Cardiac fibroblast (primary cell): Measurements from ENCODE around the gene SLC16A8.

Experiments
- DNase-seq, 2 donors: peaks; one replicate each; pipeline versions ENCODE4 v3.0.0 to v3.0.0-alpha.2; 2010; ENCODE audit warnings: low read depth in 2 of 2
- H3K4me3 ChIP-seq, 2 donors: replicated peaks in 1 of 2; 1 replicate in 1 of 2; 2 replicates in 1 of 2; pipeline ENCODE4 v1.5.1; 2011; ENCODE audit warnings: low read depth in 2 of 2, low read length in 2 of 2, mild to moderate bottlenecking in 2 of 2, moderate library complexity in 1 of 2
- TF ChIP-seq, protein P1 (sequence below): IDR thresholded peaks from one replicate; pipeline ENCODE4 v1.5.1; 2011; ENCODE audit warnings: low read depth, mild to moderate bottlenecking, low read length, inconsistent platforms

The SLC16A8 gene

DNA sequence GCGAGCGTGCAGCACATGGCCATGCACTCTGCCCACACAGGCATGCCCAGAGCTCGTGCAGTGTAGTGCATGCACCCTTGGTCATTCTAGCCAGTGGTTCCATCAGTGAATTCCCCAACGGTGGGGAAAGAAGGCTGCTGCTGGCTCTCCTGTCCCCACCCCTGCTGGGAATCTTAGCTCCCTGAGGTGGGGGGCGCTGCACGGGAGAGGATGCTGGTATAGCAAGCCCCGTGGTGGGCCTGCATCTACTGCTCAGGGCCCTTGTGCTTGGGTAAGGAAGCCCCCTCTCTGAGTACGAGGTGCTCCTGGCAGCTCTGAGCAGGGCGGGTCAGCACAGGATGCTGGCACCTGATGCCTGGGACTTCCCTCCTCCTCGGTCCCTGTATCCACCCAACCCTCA, 45.0 kb upstream of the SLC16A8 start:
- TF ChIP-seq, protein P1, sequence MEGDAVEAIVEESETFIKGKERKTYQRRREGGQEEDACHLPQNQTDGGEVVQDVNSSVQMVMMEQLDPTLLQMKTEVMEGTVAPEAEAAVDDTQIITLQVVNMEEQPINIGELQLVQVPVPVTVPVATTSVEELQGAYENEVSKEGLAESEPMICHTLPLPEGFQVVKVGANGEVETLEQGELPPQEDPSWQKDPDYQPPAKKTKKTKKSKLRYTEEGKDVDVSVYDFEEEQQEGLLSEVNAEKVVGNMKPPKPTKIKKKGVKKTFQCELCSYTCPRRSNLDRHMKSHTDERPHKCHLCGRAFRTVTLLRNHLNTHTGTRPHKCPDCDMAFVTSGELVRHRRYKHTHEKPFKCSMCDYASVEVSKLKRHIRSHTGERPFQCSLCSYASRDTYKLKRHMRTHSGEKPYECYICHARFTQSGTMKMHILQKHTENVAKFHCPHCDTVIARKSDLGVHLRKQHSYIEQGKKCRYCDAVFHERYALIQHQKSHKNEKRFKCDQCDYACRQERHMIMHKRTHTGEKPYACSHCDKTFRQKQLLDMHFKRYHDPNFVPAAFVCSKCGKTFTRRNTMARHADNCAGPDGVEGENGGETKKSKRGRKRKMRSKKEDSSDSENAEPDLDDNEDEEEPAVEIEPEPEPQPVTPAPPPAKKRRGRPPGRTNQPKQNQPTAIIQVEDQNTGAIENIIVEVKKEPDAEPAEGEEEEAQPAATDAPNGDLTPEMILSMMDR: no peak
- no peak for DNase-seq
- no peak overlapping the region for H3K4me3 ChIP-seq

DNA sequence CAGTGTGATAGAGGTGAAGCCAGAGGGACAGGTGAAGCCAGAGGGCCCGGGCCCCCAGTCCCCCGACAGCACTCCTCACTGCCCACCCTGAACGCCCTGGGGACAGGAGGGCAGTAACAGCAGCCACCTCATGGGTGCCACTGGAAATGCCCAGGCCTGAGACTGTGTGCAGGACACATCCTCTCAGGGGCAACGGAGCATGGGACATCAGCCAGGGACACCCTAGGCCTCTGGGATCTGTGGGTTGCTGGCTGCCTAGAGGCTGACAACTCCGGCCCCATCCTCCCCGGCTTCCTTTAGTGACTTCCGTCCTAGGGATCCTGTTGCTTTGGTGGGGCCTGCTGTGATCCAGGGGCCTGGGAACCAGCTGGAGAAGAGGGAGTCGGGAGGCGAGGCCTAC, 43.9 kb upstream of the SLC16A8 start:
- no peak overlapping the region for H3K4me3 ChIP-seq
- DNase-seq: no peak
- TF ChIP-seq, protein P1: no peak

DNA sequence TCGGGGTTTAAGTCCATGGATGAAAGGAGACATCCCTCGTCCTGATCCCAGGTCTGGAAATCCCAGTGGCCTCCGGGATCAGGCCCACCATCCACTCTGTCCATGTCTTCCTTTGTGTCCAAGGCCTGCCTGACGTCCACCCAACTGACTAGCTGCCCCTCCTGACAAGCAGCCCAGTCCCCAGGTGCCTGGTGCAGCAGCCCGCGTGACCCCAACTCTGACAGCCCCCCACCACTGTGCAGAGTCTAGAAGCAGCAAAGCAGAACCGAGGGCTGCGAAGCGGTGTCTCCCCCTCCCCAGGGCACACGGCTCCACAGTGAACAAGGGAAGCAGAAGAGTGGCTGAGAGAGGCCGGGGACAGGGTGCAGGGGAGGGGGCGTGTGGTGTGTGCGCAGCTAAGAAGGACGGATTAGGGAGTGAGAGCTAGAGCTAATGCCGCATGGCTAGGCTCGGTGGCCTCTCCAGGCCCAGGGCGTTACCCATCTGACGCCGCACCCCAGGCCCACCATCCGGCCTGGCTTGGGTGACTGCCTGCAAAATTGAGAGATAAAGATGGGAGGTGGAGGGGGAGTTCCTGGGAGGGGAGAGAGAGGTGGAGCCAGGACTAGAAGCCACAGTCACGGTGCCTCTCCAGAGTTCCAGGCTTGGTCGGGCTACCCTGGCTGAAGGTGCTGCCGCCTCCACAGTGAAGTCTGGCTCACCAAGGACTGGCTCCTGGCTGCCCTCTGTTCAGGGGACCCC, 43.1 kb upstream of the SLC16A8 start:
- DNase-seq: no peak
- TF ChIP-seq, protein P1: no peak
- no peak overlapping the region for H3K4me3 ChIP-seq

DNA sequence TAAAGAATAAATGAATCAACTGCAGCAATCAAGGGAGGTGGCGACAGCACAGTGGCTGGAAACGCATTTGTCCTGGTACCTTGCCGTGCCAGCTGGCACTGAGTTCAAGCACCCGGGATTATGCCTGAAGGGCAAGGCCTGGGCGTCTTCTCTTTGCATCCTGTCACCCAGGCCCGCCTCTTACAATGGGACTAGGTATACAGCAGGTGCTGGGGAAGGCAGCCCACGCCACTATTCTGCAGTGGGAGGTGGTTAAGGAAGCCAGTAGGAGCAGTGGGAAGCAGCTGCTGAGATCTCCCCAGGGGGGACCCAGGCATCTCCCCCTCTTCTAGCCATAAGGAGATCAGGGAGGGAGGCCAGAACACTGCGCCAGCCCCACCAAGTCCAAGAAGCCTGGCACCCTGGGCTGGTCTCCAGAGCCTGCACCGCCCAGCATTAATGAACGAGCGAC, 41.8 kb upstream of the SLC16A8 start:
- DNase-seq: no peak
- TF ChIP-seq, protein P1: no peak
- no peak overlapping the region for H3K4me3 ChIP-seq

DNA sequence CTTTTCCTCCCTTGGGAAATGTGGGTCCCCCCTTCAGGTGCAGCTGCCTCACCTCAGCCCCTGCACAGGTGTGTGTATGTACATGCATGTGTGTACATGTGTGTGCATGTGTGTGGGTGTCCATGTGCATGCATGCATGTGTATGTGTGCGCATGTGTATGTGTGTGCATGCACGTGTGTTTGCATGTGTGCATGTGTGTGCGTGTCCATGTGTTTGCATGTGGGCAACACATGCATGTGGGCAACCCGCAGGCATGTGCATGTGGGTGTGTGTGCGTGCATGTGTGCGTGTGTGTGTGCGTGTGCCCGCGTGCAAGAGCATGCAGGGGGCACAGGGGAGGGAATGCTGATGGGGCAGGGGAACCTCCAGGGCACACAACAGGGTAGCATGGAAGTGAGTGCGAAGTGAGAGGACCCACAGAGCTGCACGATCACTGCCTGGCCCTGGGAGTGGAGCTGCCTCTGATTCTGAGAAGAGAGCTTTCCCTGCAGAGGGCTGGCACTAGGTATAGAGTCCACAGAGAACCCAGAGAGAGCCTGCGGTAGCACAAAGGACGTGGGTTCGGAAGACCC, 41.1 kb upstream of the SLC16A8 start:
- TF ChIP-seq, protein P1: no peak
- no peak overlapping the region for H3K4me3 ChIP-seq
- no peak for DNase-seq

DNA sequence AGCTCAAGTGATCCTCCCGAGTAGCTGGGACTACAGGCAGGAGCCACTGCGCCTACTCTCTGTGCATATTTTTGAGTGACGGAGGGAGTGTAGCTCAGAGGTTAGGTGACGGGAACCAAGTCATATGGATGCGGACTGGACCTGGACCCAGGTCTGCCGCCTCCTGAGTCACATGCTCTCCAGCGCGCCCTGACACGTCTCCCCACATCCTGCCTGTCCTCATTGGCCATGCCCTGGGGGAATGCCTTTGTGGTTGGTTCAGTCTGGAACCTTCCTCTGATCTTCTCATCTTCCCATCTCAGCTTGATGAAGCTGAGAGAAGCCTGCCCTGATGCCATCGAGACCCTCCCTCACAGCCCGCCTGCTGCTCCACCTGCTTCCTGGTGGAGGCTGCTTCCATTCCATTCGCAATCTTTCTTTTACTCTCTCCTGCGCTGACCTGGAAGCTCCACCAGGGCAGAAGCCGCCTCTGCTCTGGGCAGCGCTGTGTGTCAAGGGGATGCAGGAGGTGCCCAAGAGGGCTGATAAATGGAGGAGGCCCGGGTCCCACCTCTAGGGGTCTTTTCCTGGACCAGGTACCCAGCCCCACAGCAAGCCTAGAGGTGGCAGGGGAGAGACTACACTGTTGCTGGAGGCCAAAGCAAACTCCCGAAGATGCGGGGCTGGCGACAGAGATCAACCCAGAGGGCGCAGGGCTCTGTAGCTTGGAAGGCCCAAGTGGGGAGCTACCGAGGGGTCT, 40.4 kb upstream of the SLC16A8 start:
- DNase-seq: no peak

More for the DNA sequence above, 40.4 kb upstream of the SLC16A8 start:
- no peak overlapping the region for H3K4me3 ChIP-seq
- TF ChIP-seq, protein P1: no peak
